Measurements from ENCODE around the gene SCUBE3. TPM values are rescaled to one million over a fixed set of nuclear protein-coding genes. Genes with fewer than 3 reads are reported as not detected.
A peak's percentile ranks its signal among the peaks of the same experiment; 100 is the strongest.

SCUBE3 gene
- total RNA-seq, 2 donors from 2014 or later = 0.05 TPM; not detected in 1

GRCh38 chr6:35230498-35230897, 16.7 kb downstream of the SCUBE3 start:
- H3K27me3 Mint-ChIP-seq = no peaks in the 10 kb centered on the region
- no peak overlapping the region for H3K27ac Mint-ChIP-seq
- H3K4me3 Mint-ChIP-seq = no peak overlapping the region
- no peak for ATAC-seq (replicated peaks)
- H3K4me1 Mint-ChIP-seq = no peaks in the 10 kb centered on the region
- H3K9me3 Mint-ChIP-seq = no peaks in the 10 kb centered on the region
- H3K36me3 Mint-ChIP-seq (ENCODE audit: low read depth) = no peaks in the 10 kb centered on the region

- no peaks in the 10 kb centered on the region for H3K9me3 Mint-ChIP-seq
- no peak overlapping the region for H3K4me3 Mint-ChIP-seq
- H3K4me1 Mint-ChIP-seq = no peaks in the 10 kb centered on the region
- ATAC-seq (replicated peaks) = no peak
- no peaks in the 10 kb centered on the region for H3K27me3 Mint-ChIP-seq
- H3K27ac Mint-ChIP-seq = no peak overlapping the region
- no peaks in the 10 kb centered on the region for H3K36me3 Mint-ChIP-seq (ENCODE audit: low read depth)
Measured at GRCh38 chr6:35230950-35231349, 17.2 kb downstream of the SCUBE3 start.

GRCh38 chr6:35231563-35231962, 17.8 kb downstream of the SCUBE3 start:
- no peak overlapping the region for H3K27ac Mint-ChIP-seq
- no peaks in the 10 kb centered on the region for H3K4me1 Mint-ChIP-seq
- no peaks in the 10 kb centered on the region for H3K36me3 Mint-ChIP-seq (ENCODE audit: low read depth)
- ATAC-seq (replicated peaks) = no peak
- no peaks in the 10 kb centered on the region for H3K9me3 Mint-ChIP-seq
- no peak overlapping the region for H3K4me3 Mint-ChIP-seq
- H3K27me3 Mint-ChIP-seq = no peaks in the 10 kb centered on the region

- Mint-ChIP-seq H3K27me3 (no peaks in the 10 kb centered on the region), H3K9me3 (no peaks in the 10 kb centered on the region), H3K4me1 (no peaks in the 10 kb centered on the region)
Measured at GRCh38 chr6:35234901-35235300, 21.1 kb downstream of the SCUBE3 start.

GRCh38 chr6:35236223-35236622, 22.5 kb downstream of the SCUBE3 start:
- Mint-ChIP-seq H3K27ac (no peak overlapping the region), H3K27me3 (no peaks in the 10 kb centered on the region)
- no peak for ATAC-seq (replicated peaks)

More at GRCh38 chr6:35234901-35235300, 21.1 kb downstream of the SCUBE3 start:
- Mint-ChIP-seq H3K36me3 (ENCODE audit: low read depth) (no peaks in the 10 kb centered on the region), H3K4me3 (no peak overlapping the region), H3K27ac (no peak overlapping the region)
- no peak for ATAC-seq (replicated peaks)

GRCh38 chr6:35237476-35237875, 23.7 kb downstream of the SCUBE3 start:
- no peak overlapping the region for H3K27ac Mint-ChIP-seq
- no peaks in the 10 kb centered on the region for H3K27me3 Mint-ChIP-seq
- no peak for ATAC-seq (replicated peaks)
- no peaks in the 10 kb centered on the region for H3K36me3 Mint-ChIP-seq (ENCODE audit: low read depth)
- no peaks in the 10 kb centered on the region for H3K9me3 Mint-ChIP-seq
- H3K4me3 Mint-ChIP-seq = no peak overlapping the region
- no peaks in the 10 kb centered on the region for H3K4me1 Mint-ChIP-seq

More at GRCh38 chr6:35236223-35236622, 22.5 kb downstream of the SCUBE3 start:
- no peaks in the 10 kb centered on the region for H3K9me3 Mint-ChIP-seq
- H3K4me1 Mint-ChIP-seq = no peaks in the 10 kb centered on the region
- H3K4me3 Mint-ChIP-seq = no peak overlapping the region
- no peaks in the 10 kb centered on the region for H3K36me3 Mint-ChIP-seq (ENCODE audit: low read depth)

GRCh38 chr6:35238843-35239289, 25.1 kb downstream of the SCUBE3 start:
- Mint-ChIP-seq H3K4me1 (no peaks in the 10 kb centered on the region), H3K36me3 (ENCODE audit: low read depth) (no peaks in the 10 kb centered on the region), H3K27ac (peak overlapping the region; percentile 44), H3K9me3 (no peaks in the 10 kb centered on the region), H3K4me3 (no peak overlapping the region), H3K27me3 (no peaks in the 10 kb centered on the region)
- ATAC-seq (replicated peaks) = no peak

- Mint-ChIP-seq H3K27ac (no peak overlapping the region), H3K4me1 (no peaks in the 10 kb centered on the region), H3K36me3 (ENCODE audit: low read depth) (no peaks in the 10 kb centered on the region), H3K27me3 (no peaks in the 10 kb centered on the region), H3K9me3 (no peaks in the 10 kb centered on the region), H3K4me3 (no peak overlapping the region)
- ATAC-seq (replicated peaks) = no peak
Measured at GRCh38 chr6:35239581-35239980, 25.8 kb downstream of the SCUBE3 start.

- Mint-ChIP-seq H3K36me3 (ENCODE audit: low read depth) (no peaks in the 10 kb centered on the region), H3K4me1 (no peaks in the 10 kb centered on the region), H3K9me3 (no peaks in the 10 kb centered on the region), H3K27ac (no peak overlapping the region), H3K4me3 (no peak overlapping the region), H3K27me3 (no peaks in the 10 kb centered on the region)
- ATAC-seq (replicated peaks) = peak; percentile 88
Measured at GRCh38 chr6:35240838-35241801, 27.4 kb downstream of the SCUBE3 start.

GRCh38 chr6:35242486-35242885, 28.7 kb downstream of the SCUBE3 start:
- no peak overlapping the region for H3K4me3 Mint-ChIP-seq
- H3K4me1 Mint-ChIP-seq = no peaks in the 10 kb centered on the region
- no peak for ATAC-seq (replicated peaks)
- no peaks in the 10 kb centered on the region for H3K9me3 Mint-ChIP-seq
- H3K27me3 Mint-ChIP-seq = no peaks in the 10 kb centered on the region
- no peaks in the 10 kb centered on the region for H3K36me3 Mint-ChIP-seq (ENCODE audit: low read depth)
- no peak overlapping the region for H3K27ac Mint-ChIP-seq

- Mint-ChIP-seq H3K4me1 (peaks cover 4% of the 10 kb centered on the region), H3K27ac (no peak overlapping the region), H3K27me3 (no peaks in the 10 kb centered on the region), H3K36me3 (ENCODE audit: low read depth) (no peaks in the 10 kb centered on the region), H3K9me3 (no peaks in the 10 kb centered on the region), H3K4me3 (no peak overlapping the region)
- no peak for ATAC-seq (replicated peaks)
Measured at GRCh38 chr6:35242906-35243305, 29.1 kb downstream of the SCUBE3 start.

GRCh38 chr6:35243386-35243958, 29.7 kb downstream of the SCUBE3 start:
- no peaks in the 10 kb centered on the region for H3K36me3 Mint-ChIP-seq (ENCODE audit: low read depth)
- H3K27ac Mint-ChIP-seq = no peak overlapping the region
- H3K4me1 Mint-ChIP-seq = peaks cover 7% of the 10 kb centered on the region
- no peak overlapping the region for H3K4me3 Mint-ChIP-seq
- ATAC-seq (replicated peaks) = no peak
- H3K9me3 Mint-ChIP-seq = no peaks in the 10 kb centered on the region
- no peaks in the 10 kb centered on the region for H3K27me3 Mint-ChIP-seq

GRCh38 chr6:35244551-35244950, 30.8 kb downstream of the SCUBE3 start:
- Mint-ChIP-seq H3K9me3 (no peaks in the 10 kb centered on the region), H3K36me3 (ENCODE audit: low read depth) (no peaks in the 10 kb centered on the region), H3K27me3 (no peaks in the 10 kb centered on the region), H3K27ac (no peak overlapping the region), H3K4me3 (no peak overlapping the region), H3K4me1 (peaks cover 16% of the 10 kb centered on the region)
- ATAC-seq (replicated peaks) = no peak

GRCh38 chr6:35247642-35248231, 34.0 kb downstream of the SCUBE3 start:
- H3K36me3 Mint-ChIP-seq (ENCODE audit: low read depth) = no peaks in the 10 kb centered on the region
- H3K27ac Mint-ChIP-seq = peak overlapping the region; percentile 51
- no peaks in the 10 kb centered on the region for H3K9me3 Mint-ChIP-seq
- H3K27me3 Mint-ChIP-seq = no peaks in the 10 kb centered on the region
- peaks cover 26% of the 10 kb centered on the region for H3K4me1 Mint-ChIP-seq
- peak; percentile 89 for ATAC-seq (replicated peaks)
- H3K4me3 Mint-ChIP-seq = peak overlapping the region; percentile 41

GRCh38 chr6:35248300-35248699, 34.5 kb downstream of the SCUBE3 start:
- Mint-ChIP-seq H3K9me3 (no peaks in the 10 kb centered on the region), H3K4me1 (peaks cover 26% of the 10 kb centered on the region), H3K4me3 (peak overlapping the region; percentile 41), H3K27me3 (no peaks in the 10 kb centered on the region), H3K27ac (peak overlapping the region; percentile 70), H3K36me3 (ENCODE audit: low read depth) (no peaks in the 10 kb centered on the region)
- peak; percentile 67 for ATAC-seq (replicated peaks)

All from activated T-helper 17 cell treated with anti-CD3 and anti-CD28 coated beads, Interleukin-2, amount 50 U/mL, for 72 hours (primary cell).